NCI-H82 treated with DMSO at 0.1 percent for 48 hours (cell line): ENCODE measurements around the gene PAXX.

ENCODE experiments used
- DNase-seq: peaks from one replicate; lab custom pipeline; 2025; ENCODE audit not compliant: unreplicated experiment; lab: John Stamatoyannopoulos, UW

Gene PAXX

GRCh38 chr9:136980669-136981478 lies 11.3 kb upstream of the PAXX start:
- no peak for DNase-seq

GRCh38 chr9:136981588-136982231 lies 10.5 kb upstream of the PAXX start:
- DNase-seq = no peak

GRCh38 chr9:136982232-136983051 lies 9.8 kb upstream of the PAXX start, which contains the start of gene LCNL1:
Gene LCNL1 (plus strand): TSS chr9:136982993. CDS start chr9:136983587, 594 bp downstream.
- DNase-seq = no peak

GRCh38 chr9:136983167-136983566 lies 9.1 kb upstream of the PAXX start:
- DNase-seq = no peak

GRCh38 chr9:136983656-136984314 lies 8.4 kb upstream of the PAXX start:
- no peak for DNase-seq

GRCh38 chr9:136984464-136985026 lies 7.7 kb upstream of the PAXX start:
- no peak for DNase-seq

- no peak for DNase-seq
Measured at GRCh38 chr9:136985027-136985602, 7.1 kb upstream of the PAXX start.

- no peak for DNase-seq
Measured at GRCh38 chr9:136985853-136986252, 6.4 kb upstream of the PAXX start.

GRCh38 chr9:136988872-136989271 lies 3.4 kb upstream of the PAXX start:
- DNase-seq = no peak

- DNase-seq = no peak
Measured at GRCh38 chr9:136990242-136990911, 1.8 kb upstream of the PAXX start.

- no peak for DNase-seq
Measured at GRCh38 chr9:136992819-136993369, 672 bp downstream of the PAXX start.

- DNase-seq = no peak
Measured at GRCh38 chr9:136994180-136994887, 2.1 kb downstream of the PAXX start.

GRCh38 chr9:136994888-136995230 lies 2.6 kb downstream of the PAXX start:
- DNase-seq = no peak

- DNase-seq = no peak
Measured at GRCh38 chr9:136995362-136995761, 3.1 kb downstream of the PAXX start.

- DNase-seq = no peak
Measured at GRCh38 chr9:136995772-136996311, 3.6 kb downstream of the PAXX start.

GRCh38 chr9:136996361-136997292 lies 4.4 kb downstream of the PAXX start, which contains the start of gene CLIC3:
Gene CLIC3 (minus strand): TSS chr9:136996568. CDS start chr9:136996543, 25 bp downstream.
- DNase-seq = no peak

- no peak for DNase-seq
Measured at GRCh38 chr9:136997371-136997770, 5.1 kb downstream of the PAXX start.

- DNase-seq = no peak
Measured at GRCh38 chr9:136997830-136998234, 5.6 kb downstream of the PAXX start.
